ENCODE results near the gene AKR1C2.

GRCh38 chr10:4953405-4953804 is 50.3 kb downstream of the AKR1C2 start:
- TF ChIP-seq POLR2AphosphoS5 (IDR thresholded peaks at IDR 0.05; ENCODE audit: borderline replicate concordance, low read depth, low read length): no peak
- no peak for TF ChIP-seq FOXP2 (optimal IDR thresholded peaks at IDR 0.05; ENCODE audit: control extremely low read depth, extremely low read length, insufficient read depth)
- TF ChIP-seq EZH2 (IDR thresholded peaks at IDR 0.05): no peak
